UCSD-AML1 (cell line): ENCODE results near the gene ISX.

Experiments used
- DNase-seq: peaks from one replicate; lab custom pipeline; 2025; ENCODE audit not compliant: unreplicated experiment; lab: John Stamatoyannopoulos, UW

The ISX gene

GRCh38 chr22:35051791-35052190 lies 14.2 kb upstream of the ISX start:
- DNase-seq, result no peak

- DNase-seq, result no peak
Observed at GRCh38 chr22:35053060-35053835, 12.7 kb upstream of the ISX start.

GRCh38 chr22:35054064-35054463 lies 11.9 kb upstream of the ISX start:
- DNase-seq, result no peak

- DNase-seq, result no peak
Observed at GRCh38 chr22:35056486-35056885, 9.5 kb upstream of the ISX start.

GRCh38 chr22:35057155-35057554 lies 8.8 kb upstream of the ISX start:
- DNase-seq, result no peak

- DNase-seq, result no peak
Observed at GRCh38 chr22:35059632-35060031, 6.3 kb upstream of the ISX start.

GRCh38 chr22:35064664-35065063 lies 1.3 kb upstream of the ISX start:
- no peak for DNase-seq

- DNase-seq, result no peak
Observed at GRCh38 chr22:35065183-35065582, 775 bp upstream of the ISX start.

GRCh38 chr22:35066768-35067167 lies 810 bp downstream of the ISX start:
- DNase-seq, result no peak

- no peak for DNase-seq
Observed at GRCh38 chr22:35069541-35069940, 3.6 kb downstream of the ISX start.

- no peak for DNase-seq
Observed at GRCh38 chr22:35070451-35071093, 4.6 kb downstream of the ISX start.

GRCh38 chr22:35071784-35072183 lies 5.8 kb downstream of the ISX start:
- DNase-seq, result no peak

- no peak for DNase-seq
Observed at GRCh38 chr22:35072925-35073324, 7.0 kb downstream of the ISX start.

- DNase-seq, result no peak
Observed at GRCh38 chr22:35074583-35074982, 8.6 kb downstream of the ISX start.

GRCh38 chr22:35076630-35077029 lies 10.7 kb downstream of the ISX start:
- no peak for DNase-seq

GRCh38 chr22:35085621-35086020 lies 19.7 kb downstream of the ISX start:
- DNase-seq, result no peak

- no peak for DNase-seq
Observed at GRCh38 chr22:35089139-35089538, 23.2 kb downstream of the ISX start.

GRCh38 chr22:35092406-35092805 lies 26.4 kb downstream of the ISX start:
- no peak for DNase-seq

GRCh38 chr22:35098921-35099320 lies 33.0 kb downstream of the ISX start:
- DNase-seq, result no peak

GRCh38 chr22:35099883-35100282 lies 33.9 kb downstream of the ISX start:
- no peak for DNase-seq

GRCh38 chr22:35102663-35103062 lies 36.7 kb downstream of the ISX start:
- peak; percentile 27 for DNase-seq

- no peak for DNase-seq
Observed at GRCh38 chr22:35103761-35104160, 37.8 kb downstream of the ISX start.

GRCh38 chr22:35104491-35104890 lies 38.5 kb downstream of the ISX start:
- no peak for DNase-seq
